Dendritic cell treated with granulocyte-macrophage colony-stimulating factor and Interleukin-4, amounts not matched to agents 40 ng/mL and 50 ng/mL, for 4 days (primary cell): Measurements from ENCODE around the gene MREG.
A peak's percentile ranks its signal among the peaks of the same experiment; 100 is the strongest.

ENCODE experiments used
- H3K27ac Mint-ChIP-seq: one replicate; pipeline ENCODE4 v1.8.0; 2022; ENCODE audit warnings: mild to moderate bottlenecking, mixed read lengths
- H3K27me3 Mint-ChIP-seq: one replicate; pipeline ENCODE4 v1.8.0; 2022; ENCODE audit warnings: mild to moderate bottlenecking, mixed read lengths
- H3K36me3 Mint-ChIP-seq: one replicate; pipeline ENCODE4 v1.8.0; 2022; ENCODE audit warnings: low read depth, mixed read lengths
- H3K4me1 Mint-ChIP-seq: one replicate; pipeline ENCODE4 v1.8.0; 2022; ENCODE audit warnings: low read depth, mixed read lengths
- H3K4me3 Mint-ChIP-seq: one replicate; pipeline ENCODE4 v1.8.0; 2022; ENCODE audit warnings: mild to moderate bottlenecking, moderate library complexity, mixed read lengths
- H3K9me3 Mint-ChIP-seq: one replicate; pipeline ENCODE4 v1.8.0; 2022; ENCODE audit warnings: mixed read lengths
- intact Hi-C: fragments of 100-400 bp; cut with micrococcal nuclease; formaldehyde crosslinking; loops from one replicate; pipeline ENCODE4 v1.15.0; 2022

MREG gene

GRCh38 chr2:215903203-215903602 lies 110.1 kb downstream of the MREG start:
- peak overlapping the region; percentile 0 for H3K27ac Mint-ChIP-seq
- peaks cover 59% of the 10 kb centered on the region for H3K4me1 Mint-ChIP-seq
- H3K4me3 Mint-ChIP-seq: no peak overlapping the region

GRCh38 chr2:215901796-215902195 lies 111.6 kb downstream of the MREG start:
- no peaks in the 10 kb centered on the region for H3K36me3 Mint-ChIP-seq
- H3K27me3 Mint-ChIP-seq: no peaks in the 10 kb centered on the region
- H3K4me3 Mint-ChIP-seq: no peak overlapping the region

More at GRCh38 chr2:215903203-215903602, 110.1 kb downstream of the MREG start:
- Mint-ChIP-seq H3K27me3 (peaks cover 6% of the 10 kb centered on the region), H3K36me3 (no peaks in the 10 kb centered on the region), H3K9me3 (no peaks in the 10 kb centered on the region)
- intact Hi-C loops: no loop called here

GRCh38 chr2:215900843-215901242 lies 112.5 kb downstream of the MREG start:
- H3K27me3 Mint-ChIP-seq: no peaks in the 10 kb centered on the region
- no peaks in the 10 kb centered on the region for H3K36me3 Mint-ChIP-seq
- peaks cover 59% of the 10 kb centered on the region for H3K4me1 Mint-ChIP-seq
- no peaks in the 10 kb centered on the region for H3K9me3 Mint-ChIP-seq
- intact Hi-C loops: loop anchor here (2.0 kb wide), 1 partner anchor 104 kb away; no protein-coding TSS in a partner anchor
- no peak overlapping the region for H3K4me3 Mint-ChIP-seq
- peak overlapping the region; percentile 28 for H3K27ac Mint-ChIP-seq

More at GRCh38 chr2:215901796-215902195, 111.6 kb downstream of the MREG start:
- H3K9me3 Mint-ChIP-seq: no peaks in the 10 kb centered on the region
- H3K4me1 Mint-ChIP-seq: peaks cover 59% of the 10 kb centered on the region
- H3K27ac Mint-ChIP-seq: peak overlapping the region; percentile 0
- intact Hi-C loops: loop anchor here (2.0 kb wide), 1 partner anchor 105 kb away; no protein-coding TSS in a partner anchor

- Mint-ChIP-seq H3K9me3 (no peaks in the 10 kb centered on the region), H3K4me1 (peaks cover 59% of the 10 kb centered on the region), H3K27ac (peak overlapping the region; percentile 28)
These were observed 113.1 kb downstream of the MREG start for GRCh38 chr2:215900203-215900611.

GRCh38 chr2:215899141-215900074 lies 113.9 kb downstream of the MREG start:
- intact Hi-C loops: loop anchor here (2.0 kb wide), 1 partner anchor 103 kb away; no protein-coding TSS in a partner anchor
- Mint-ChIP-seq H3K9me3 (no peaks in the 10 kb centered on the region), H3K4me3 (no peak overlapping the region), H3K36me3 (no peaks in the 10 kb centered on the region), H3K4me1 (peaks cover 55% of the 10 kb centered on the region), H3K27ac (peak overlapping the region; percentile 28), H3K27me3 (peaks cover 2% of the 10 kb centered on the region)

More at GRCh38 chr2:215900203-215900611, 113.1 kb downstream of the MREG start:
- H3K27me3 Mint-ChIP-seq: peaks cover under 1% of the 10 kb centered on the region
- no peaks in the 10 kb centered on the region for H3K36me3 Mint-ChIP-seq
- H3K4me3 Mint-ChIP-seq: no peak overlapping the region
- intact Hi-C loops: loop anchor here (2.0 kb wide), 1 partner anchor 103 kb away; no protein-coding TSS in a partner anchor

- H3K4me1 Mint-ChIP-seq: peaks cover 45% of the 10 kb centered on the region
- no peak overlapping the region for H3K4me3 Mint-ChIP-seq
- H3K27ac Mint-ChIP-seq: no peak overlapping the region
- intact Hi-C loops: no loop called here
- no peaks in the 10 kb centered on the region for H3K9me3 Mint-ChIP-seq
- peaks cover 2% of the 10 kb centered on the region for H3K27me3 Mint-ChIP-seq
- no peaks in the 10 kb centered on the region for H3K36me3 Mint-ChIP-seq
These were observed 115.0 kb downstream of the MREG start for GRCh38 chr2:215898363-215898762.

GRCh38 chr2:215896921-215897320 lies 116.4 kb downstream of the MREG start:
- Mint-ChIP-seq H3K4me3 (no peak overlapping the region), H3K9me3 (no peaks in the 10 kb centered on the region), H3K36me3 (no peaks in the 10 kb centered on the region), H3K4me1 (peaks cover 30% of the 10 kb centered on the region), H3K27ac (no peak overlapping the region), H3K27me3 (peaks cover 4% of the 10 kb centered on the region)
- intact Hi-C loops: no loop called here

- Mint-ChIP-seq H3K4me1 (peaks cover 24% of the 10 kb centered on the region), H3K27ac (no peak overlapping the region), H3K4me3 (no peak overlapping the region), H3K27me3 (peaks cover 4% of the 10 kb centered on the region), H3K9me3 (no peaks in the 10 kb centered on the region), H3K36me3 (no peaks in the 10 kb centered on the region)
- intact Hi-C loops: no loop called here
These were observed 118.0 kb downstream of the MREG start for GRCh38 chr2:215895330-215895729.
